ENCODE results near the gene TGFB3. TPM values are rescaled to one million over a fixed set of nuclear protein-coding genes. Genes with fewer than 3 reads are reported as not detected.
"Not testable (repeated sequence)": the region's sequence is repeated elsewhere in the genome, so short reads cannot be mapped to it uniquely, and the experiment has no call there.

TGFB3 gene
- 4.9 and 6.3 TPM in 2 replicates for total RNA-seq (2014; rRNA removed; shearing (Covaris generic))

DNA sequence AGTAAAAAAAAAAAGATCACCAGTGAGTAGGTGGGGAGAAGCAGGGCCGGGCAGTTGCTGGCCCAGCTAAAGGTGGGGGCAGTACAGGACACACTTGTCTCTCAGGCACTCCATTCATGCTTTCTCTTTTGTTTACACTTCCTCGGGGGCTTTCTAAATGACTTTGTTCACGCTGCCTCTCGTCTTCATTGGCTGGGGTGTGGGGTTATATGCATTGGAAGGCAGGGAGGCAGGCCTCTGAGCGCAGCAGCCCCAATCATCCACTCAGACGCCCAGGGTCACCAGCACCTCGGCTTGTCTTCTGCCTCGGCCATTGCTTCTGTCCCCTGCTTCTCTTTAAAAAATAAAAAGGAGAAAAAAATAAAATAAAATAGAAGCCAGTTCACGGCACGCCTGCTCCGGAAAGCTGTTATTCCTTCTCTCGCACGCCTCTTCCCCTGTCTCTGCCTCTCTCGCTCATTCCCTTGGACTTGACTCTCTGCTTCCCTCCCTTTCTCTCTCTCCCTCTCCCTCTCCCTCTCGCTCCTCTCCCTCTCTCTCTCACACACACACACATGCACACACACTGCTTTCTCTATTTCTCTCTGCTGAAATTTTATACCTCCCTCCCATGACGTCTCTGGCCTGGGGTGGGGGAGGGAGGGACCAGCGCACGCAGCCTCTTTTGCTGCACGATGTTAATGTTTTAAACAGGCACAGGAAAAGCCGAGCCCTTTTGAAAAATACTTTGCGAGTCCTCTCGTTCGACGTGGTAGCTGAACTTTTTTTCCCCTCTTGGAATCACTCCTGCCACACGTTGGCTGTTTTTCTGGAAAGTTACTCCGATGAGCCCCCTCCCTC, at the start of gene TGFB3:
Gene TGFB3, minus strand, starts transcription at position 570 of the 840 bp plus-strand sequence. CDS start 1,102 bp downstream, outside the sequence.
- no peaks in the 10 kb centered on the region for H3K9me3 ChIP-seq (replicated peaks)
- 0 out of 2 replicates have a peak, but pooled peaks cover 3% of the 10 kb centered on the region for H3K27me3 ChIP-seq
- H3K27ac ChIP-seq: peak within 1 kb of the TSS; percentile 70
- peak within 1 kb of the TSS; percentile 98 for H3K4me3 ChIP-seq
- DNase-seq: peak; percentile 68 to 81
- H3K4me1 ChIP-seq: no peaks in the 10 kb centered on the region
- no peaks in the 10 kb centered on the region for H3K36me3 ChIP-seq

DNA sequence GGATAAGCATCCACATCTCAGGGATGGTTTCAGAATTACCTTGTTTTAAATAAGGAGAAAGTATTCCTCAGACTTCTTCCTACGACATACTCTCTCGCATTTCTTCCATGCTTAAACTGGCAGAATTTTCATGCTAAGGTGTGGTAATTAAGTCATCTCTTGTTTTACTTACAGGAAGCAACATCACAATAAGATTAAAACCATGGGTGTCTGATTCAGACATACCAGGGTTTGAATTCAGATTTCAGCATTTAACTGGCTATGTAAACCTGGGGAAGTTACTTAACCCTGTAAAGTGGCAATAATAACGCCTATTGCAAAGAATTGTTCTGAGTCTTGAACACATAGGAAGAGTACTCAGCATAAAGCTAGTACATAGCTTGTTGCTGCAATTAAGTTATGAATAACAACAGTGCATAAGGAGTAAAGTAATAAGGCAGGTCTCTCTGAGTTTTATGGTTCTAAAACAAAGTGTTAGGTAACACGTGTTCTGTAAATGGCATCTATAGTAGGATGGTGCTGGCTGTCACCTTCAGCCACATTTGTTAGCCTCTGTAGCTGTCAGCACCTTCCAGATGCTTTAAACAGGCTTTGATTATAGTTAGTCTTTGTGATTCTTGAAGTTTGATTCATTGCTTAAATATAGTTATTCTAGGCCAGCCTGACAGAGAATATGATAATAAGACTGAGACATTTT, 42.6 kb upstream of the TGFB3 start:
- H3K4me3 ChIP-seq: no peak overlapping the region
- H3K9me3 ChIP-seq (replicated peaks): no peaks in the 10 kb centered on the region
- H3K27me3 ChIP-seq: no peaks in the 10 kb centered on the region
- H3K27ac ChIP-seq: no peak overlapping the region
- no peak for DNase-seq
- H3K36me3 ChIP-seq: no peaks in the 10 kb centered on the region
- H3K4me1 ChIP-seq: no peaks in the 10 kb centered on the region

DNA sequence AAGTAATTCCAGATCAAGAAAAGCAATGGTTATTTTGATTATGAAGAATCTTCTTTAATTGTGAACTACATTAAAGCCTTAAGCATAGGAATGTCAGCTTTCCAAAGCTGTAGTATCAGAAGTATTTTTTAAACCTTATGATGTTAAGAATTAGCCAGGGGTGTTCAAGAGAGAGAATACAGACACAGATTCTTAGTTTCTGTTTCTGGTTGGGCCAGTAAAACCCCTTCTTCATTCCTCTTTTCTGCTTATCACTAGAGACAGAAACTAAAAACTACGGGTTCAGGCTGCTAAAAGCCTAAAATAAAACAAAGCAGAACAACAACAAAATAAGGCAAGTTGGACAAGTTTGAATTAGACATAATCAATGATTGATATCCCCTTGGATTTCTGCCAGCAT, 42.0 kb upstream of the TGFB3 start:
- DNase-seq: no peak
- Histone ChIP-seq H3K4me3 (no peak overlapping the region), H3K36me3 (no peaks in the 10 kb centered on the region), H3K9me3 (replicated peaks) (no peaks in the 10 kb centered on the region), H3K27ac (no peak overlapping the region), H3K27me3 (no peaks in the 10 kb centered on the region), H3K4me1 (no peaks in the 10 kb centered on the region)

DNA sequence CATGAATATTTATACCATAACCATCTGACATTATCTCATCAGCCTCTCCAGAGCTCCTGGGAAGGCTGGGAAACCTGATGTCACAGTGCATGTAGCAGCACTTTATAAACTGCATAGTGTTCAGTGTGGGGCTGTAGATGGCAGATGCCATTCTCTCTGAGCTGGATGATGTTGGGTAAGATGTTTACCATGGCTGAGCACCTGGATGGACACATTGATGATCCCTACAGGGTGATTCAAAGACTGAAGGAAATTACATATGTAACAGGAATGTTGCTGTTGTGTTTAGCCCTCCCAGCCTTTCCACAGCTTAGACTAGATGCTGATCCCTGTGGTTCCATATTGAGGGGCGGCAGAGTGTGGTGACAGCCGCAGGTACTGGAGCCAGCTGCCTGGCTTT, 41.2 kb upstream of the TGFB3 start:
- DNase-seq: no peak
- H3K27ac ChIP-seq: no peak overlapping the region
- H3K36me3 ChIP-seq: no peaks in the 10 kb centered on the region
- no peaks in the 10 kb centered on the region for H3K27me3 ChIP-seq
- no peak overlapping the region for H3K4me3 ChIP-seq
- H3K4me1 ChIP-seq: no peaks in the 10 kb centered on the region
- H3K9me3 ChIP-seq (replicated peaks): no peaks in the 10 kb centered on the region

DNA sequence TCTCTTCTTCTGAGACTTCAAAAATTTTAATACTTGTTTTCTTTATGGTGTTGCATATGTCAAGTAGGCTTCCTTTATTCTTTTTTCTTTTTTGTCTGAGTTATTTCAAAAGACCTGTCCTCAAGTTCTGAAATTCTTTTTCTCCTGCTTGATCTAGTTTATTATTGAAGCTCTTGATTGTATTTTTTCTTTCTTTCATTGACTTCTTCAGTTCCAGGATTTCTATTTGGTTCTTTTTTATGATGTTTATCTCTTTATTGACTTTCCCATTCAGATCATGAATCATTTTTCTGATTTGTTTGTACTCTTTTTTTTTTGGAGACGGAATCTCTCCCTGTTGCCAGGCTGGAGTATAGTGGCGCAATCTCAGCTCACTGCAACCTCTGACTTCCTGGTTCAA, 37.9 kb upstream of the TGFB3 start:
- no peaks in the 10 kb centered on the region for H3K9me3 ChIP-seq (replicated peaks)
- no peaks in the 10 kb centered on the region for H3K36me3 ChIP-seq
- peaks cover 4% of the 10 kb centered on the region; the same call in 1 of the 2 replicates for H3K4me1 ChIP-seq
- no peaks in the 10 kb centered on the region for H3K27me3 ChIP-seq
- H3K27ac ChIP-seq: no peak overlapping the region
- H3K4me3 ChIP-seq: no peak overlapping the region
- no peak for DNase-seq

DNA sequence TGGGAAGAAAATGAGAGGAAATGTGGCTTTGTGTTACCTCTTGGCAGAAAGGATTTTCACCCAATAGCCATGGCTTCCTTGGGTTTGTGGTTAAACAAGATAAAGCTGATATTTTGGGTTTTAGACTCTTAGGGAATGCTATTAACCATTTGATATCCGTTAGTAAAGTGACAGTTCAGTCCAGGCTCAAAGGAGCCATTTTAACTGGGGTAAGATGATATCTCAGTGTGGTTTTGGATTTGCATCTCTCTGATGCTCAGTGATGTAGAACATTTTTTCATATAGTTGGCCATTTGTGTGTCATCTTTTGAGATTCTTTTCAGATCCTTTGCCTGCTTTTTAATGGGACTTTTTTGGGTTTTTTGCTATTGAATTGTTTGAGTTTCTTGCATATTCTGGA, 33.9 kb upstream of the TGFB3 start:
- peak in 1 of 2 experiments; percentile 30 for DNase-seq
- H3K27ac ChIP-seq: no peak overlapping the region
- H3K4me3 ChIP-seq: no peak overlapping the region
- peaks cover 4% of the 10 kb centered on the region; the same call in 1 of the 2 replicates for H3K4me1 ChIP-seq
- H3K9me3 ChIP-seq (replicated peaks): no peaks in the 10 kb centered on the region
- no peaks in the 10 kb centered on the region for H3K27me3 ChIP-seq
- no peaks in the 10 kb centered on the region for H3K36me3 ChIP-seq

DNA sequence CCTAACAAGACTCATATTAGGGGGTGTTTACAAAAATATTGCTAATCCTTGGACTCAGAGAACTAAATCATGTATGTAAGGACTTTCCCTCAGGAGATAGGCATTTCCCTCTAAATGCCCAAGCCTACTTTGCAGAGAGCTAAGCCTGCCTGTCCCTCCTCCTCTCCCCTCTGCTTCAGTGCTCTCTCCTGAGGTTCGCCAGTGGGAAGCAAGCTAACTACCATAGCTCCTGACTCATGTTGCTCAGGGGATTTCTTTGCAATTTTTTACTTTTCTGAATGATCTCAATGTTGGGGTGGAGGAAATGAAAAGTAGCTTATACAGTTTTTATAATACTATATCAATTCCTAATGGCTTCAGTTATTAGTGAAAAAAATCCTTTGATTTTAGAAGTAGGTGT, 33.4 kb upstream of the TGFB3 start:
- Histone ChIP-seq H3K27ac (no peak overlapping the region), H3K27me3 (no peaks in the 10 kb centered on the region), H3K36me3 (no peaks in the 10 kb centered on the region), H3K4me3 (no peak overlapping the region), H3K9me3 (replicated peaks) (no peaks in the 10 kb centered on the region), H3K4me1 (peaks cover 4% of the 10 kb centered on the region; the same call in 1 of the 2 replicates)
- DNase-seq: no peak

DNA sequence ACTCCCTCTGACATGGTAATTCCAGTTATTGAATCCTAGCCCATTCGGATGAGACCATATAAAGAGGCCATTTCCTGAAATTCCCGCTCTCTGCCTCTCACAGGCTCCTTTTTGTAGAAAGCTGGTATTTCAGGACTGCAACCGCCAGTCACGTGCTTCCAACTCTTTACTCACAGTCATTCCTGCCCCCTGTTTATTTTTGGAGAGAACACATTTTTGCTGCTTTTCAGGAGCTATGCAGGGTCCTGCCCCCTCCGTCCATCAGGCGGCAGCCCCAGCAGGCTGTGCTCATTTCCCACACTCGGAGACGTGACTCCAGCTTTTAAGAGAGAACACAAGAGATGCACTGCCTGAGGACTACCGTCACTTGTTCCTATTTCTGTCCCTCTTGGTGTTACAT, 30.6 kb upstream of the TGFB3 start:
- no peak overlapping the region for H3K27ac ChIP-seq
- no peak for DNase-seq
- H3K4me1 ChIP-seq: peaks cover 4% of the 10 kb centered on the region; the same call in 1 of the 2 replicates
- no peak overlapping the region for H3K4me3 ChIP-seq
- no peaks in the 10 kb centered on the region for H3K27me3 ChIP-seq
- no peaks in the 10 kb centered on the region for H3K36me3 ChIP-seq
- no peaks in the 10 kb centered on the region for H3K9me3 ChIP-seq (replicated peaks)

DNA sequence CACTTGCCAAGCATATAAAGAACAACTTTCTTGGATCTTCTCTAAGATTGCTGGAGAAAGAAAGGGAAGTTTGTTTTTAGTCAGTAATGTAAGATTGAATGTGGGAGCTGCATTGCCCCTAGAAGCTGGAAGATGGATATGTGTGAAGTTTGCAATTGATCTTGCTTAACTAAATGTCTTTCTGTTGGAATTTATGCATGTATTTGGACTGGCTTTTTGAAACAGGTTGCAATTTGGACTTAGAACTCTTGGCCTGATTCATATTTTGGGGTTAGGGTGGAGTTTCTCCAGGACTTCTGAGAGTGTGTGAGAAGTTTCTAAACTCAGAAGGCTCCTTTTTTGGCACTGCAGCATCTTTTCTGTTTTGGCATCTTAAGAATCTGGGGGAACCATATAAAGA, 30.1 kb upstream of the TGFB3 start:
- Histone ChIP-seq H3K27me3 (no peaks in the 10 kb centered on the region), H3K9me3 (replicated peaks) (no peaks in the 10 kb centered on the region), H3K36me3 (no peaks in the 10 kb centered on the region), H3K27ac (no peak overlapping the region), H3K4me3 (no peak overlapping the region), H3K4me1 (peaks cover 4% of the 10 kb centered on the region; the same call in 1 of the 2 replicates)
- DNase-seq: no peak

DNA sequence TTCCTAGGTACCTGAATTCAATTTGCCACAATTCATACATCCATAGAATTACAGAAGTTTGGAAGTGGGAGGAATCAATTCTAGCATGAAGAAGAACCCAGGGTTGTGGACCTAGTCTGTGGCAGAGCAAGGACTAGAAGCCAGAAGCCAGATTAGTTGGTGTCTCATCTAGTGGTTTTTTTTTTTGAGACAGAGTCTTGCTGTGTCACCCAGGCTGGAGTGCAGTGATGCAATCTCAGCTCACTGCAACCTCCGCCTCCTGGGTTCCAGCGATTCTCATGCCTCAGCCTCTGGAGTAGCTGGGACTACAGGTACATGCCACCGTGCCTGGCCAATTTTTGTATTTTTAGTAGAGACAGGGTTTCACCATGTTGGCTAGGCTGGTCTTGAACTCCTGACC, 27.8 kb upstream of the TGFB3 start:
- not testable (repeated sequence) for H3K9me3 ChIP-seq (replicated peaks); H3K36me3 ChIP-seq; H3K27ac ChIP-seq; H3K27me3 ChIP-seq; DNase-seq; H3K4me3 ChIP-seq; H3K4me1 ChIP-seq

DNA sequence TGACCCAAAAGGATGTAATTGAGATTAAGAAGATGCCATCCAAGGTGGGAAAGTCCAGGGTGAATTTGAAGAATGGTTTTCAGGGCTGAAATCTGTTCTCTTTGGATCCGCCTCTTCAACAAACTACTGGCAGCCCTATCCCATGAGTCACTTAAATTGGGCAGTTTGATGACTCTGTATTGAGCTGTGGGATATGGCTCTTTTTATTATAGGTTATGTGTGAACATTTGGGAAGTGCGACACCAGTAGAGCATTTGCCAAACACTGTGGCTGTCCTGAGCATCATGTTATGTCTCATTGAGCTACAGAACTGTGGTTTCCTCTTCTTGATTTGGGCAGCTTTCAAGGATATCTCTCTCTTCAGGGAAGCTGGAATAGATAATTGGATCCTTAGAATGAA, 26.1 kb upstream of the TGFB3 start:
- no peak for DNase-seq
- Histone ChIP-seq H3K36me3 (peaks cover 10% of the 10 kb centered on the region), H3K27ac (no peak overlapping the region), H3K4me1 (no peaks in the 10 kb centered on the region), H3K9me3 (replicated peaks) (peaks cover 3% of the 10 kb centered on the region; the same call in 1 of the 2 replicates), H3K4me3 (no peak overlapping the region), H3K27me3 (no peaks in the 10 kb centered on the region)

DNA sequence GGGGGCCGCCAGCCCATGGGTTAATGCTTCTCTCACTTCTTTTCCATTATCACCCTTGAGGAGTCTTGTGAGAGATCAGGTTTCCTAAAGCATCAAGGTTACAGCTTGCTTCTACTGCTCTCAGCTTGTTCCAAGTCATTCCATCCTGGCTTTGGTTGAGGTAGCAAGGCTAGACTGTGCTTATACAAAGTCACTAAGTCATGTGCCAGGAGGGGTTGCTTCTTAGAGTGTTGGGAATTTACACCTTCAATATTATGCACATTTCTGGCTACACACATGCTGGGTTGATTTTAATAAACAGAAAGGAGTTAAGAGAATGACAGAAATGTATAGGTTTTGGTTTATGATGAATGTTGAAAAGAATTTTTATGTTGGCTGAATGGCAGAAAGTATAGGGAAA, 25.6 kb upstream of the TGFB3 start:
- peaks cover 10% of the 10 kb centered on the region for H3K36me3 ChIP-seq
- no peaks in the 10 kb centered on the region for H3K4me1 ChIP-seq
- H3K27me3 ChIP-seq: no peaks in the 10 kb centered on the region
- no peak overlapping the region for H3K4me3 ChIP-seq
- no peak overlapping the region for H3K27ac ChIP-seq
- DNase-seq: no peak
- H3K9me3 ChIP-seq (replicated peaks): peaks cover 3% of the 10 kb centered on the region; the same call in 1 of the 2 replicates

DNA sequence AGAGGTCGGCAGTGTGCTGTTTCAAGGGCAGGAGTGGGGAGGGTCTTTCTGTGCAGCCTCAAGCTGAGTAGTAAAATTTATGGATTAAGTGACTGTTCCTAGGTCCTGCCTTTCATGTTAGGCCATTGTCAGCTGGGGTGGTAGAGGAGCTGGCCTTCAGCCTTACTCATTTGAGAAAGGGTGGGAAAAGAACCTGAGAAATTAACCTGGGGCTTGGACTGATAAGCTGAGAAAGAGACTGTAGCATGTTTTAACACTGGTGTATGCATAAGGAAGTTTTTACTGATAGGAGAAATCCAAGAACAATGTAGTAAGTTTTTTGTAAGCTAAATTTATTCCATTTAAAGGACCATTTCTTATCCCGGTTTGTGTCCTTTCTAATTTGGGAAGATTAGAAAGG, 24.5 kb upstream of the TGFB3 start:
- no peaks in the 10 kb centered on the region for H3K27me3 ChIP-seq
- peaks cover 3% of the 10 kb centered on the region; the same call in 1 of the 2 replicates for H3K9me3 ChIP-seq (replicated peaks)
- no peak for DNase-seq
- no peak overlapping the region for H3K27ac ChIP-seq
- no peaks in the 10 kb centered on the region for H3K4me1 ChIP-seq
- H3K4me3 ChIP-seq: no peak overlapping the region
- peaks cover 10% of the 10 kb centered on the region for H3K36me3 ChIP-seq

DNA sequence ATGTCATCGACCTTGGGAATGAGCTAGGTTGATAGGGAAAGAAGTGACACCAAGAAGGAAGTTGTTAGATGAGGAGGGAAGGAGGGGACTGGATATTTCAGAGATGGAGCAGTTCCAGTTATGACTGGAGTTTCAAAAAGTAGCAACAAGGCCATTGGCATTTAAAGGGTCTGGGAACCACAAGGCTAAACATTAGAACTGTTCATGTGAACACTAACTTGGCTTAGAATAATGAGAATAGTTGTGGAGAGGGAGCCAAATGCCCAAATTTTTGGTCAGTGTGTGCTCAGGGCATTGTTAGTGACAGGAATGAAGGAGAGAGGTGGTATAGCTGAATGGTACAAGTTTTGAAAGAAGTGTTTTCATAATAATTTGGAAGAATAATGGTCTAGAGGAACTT, 20.6 kb upstream of the TGFB3 start:
- H3K9me3 ChIP-seq (replicated peaks): peaks cover 3% of the 10 kb centered on the region; the same call in 1 of the 2 replicates
- no peaks in the 10 kb centered on the region for H3K27me3 ChIP-seq
- H3K4me1 ChIP-seq: no peaks in the 10 kb centered on the region
- H3K27ac ChIP-seq: no peak overlapping the region
- DNase-seq: no peak
- H3K36me3 ChIP-seq: peaks cover 10% of the 10 kb centered on the region
- no peak overlapping the region for H3K4me3 ChIP-seq

DNA sequence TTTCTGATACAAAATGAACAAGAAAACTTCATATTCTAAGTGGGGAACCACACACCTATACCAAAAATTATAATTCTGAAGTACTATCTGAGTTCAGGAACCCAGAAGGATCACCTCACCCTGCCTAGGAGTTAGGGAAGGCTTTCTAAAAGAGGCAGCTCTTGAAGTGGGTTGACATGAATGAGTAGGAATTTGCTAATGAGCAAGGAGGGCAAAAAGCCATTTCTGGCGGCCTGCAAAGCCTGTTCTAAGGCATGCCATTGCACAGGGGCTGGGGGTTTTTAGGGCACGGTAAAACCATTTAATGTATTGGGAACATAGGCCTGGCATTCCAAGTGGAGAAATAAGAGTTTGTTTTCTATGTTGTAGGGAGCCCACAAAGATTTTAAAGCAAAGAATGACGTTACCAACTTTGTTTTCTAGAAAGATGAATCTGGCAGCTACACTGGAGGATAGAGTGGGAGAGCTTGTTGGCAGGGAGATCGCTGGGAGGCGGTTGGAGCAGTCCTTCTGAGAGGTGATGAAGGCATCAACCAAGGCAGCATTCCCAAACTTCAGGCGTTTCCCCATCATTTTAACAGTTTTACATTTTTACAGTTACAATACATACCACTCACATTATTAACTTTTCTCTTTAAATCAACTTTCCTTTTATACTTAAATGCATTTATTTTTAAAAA, 17.9 kb upstream of the TGFB3 start:
- DNase-seq: no peak
- Histone ChIP-seq H3K27me3 (no peaks in the 10 kb centered on the region), H3K4me3 (no peak overlapping the region), H3K9me3 (replicated peaks) (0 out of 2 replicates have a peak, but pooled peaks cover 3% of the 10 kb centered on the region), H3K4me1 (no peaks in the 10 kb centered on the region), H3K27ac (no peak overlapping the region), H3K36me3 (peaks cover 5% of the 10 kb centered on the region)
